K562 (cell line): ENCODE data around the gene ZNF512B. TPM values are rescaled to one million over a fixed set of nuclear protein-coding genes. Genes with fewer than 3 reads are reported as not detected.

Experiments used
- ATAC-seq: fragments of 200-7000 bp; cut with Tn5 transposase; 3 replicates; pipeline ENCODE4 v1.9.1; 2020; ENCODE audit warnings: moderate library complexity
- BruUV-seq: library from RNA; stranded (reverse); fragments of 400-500 nt; replicated peaks from 2 replicates; lab custom pipeline; 2021; lab: Mats Ljungman, UMichigan
- CTCF ChIA-PET: fragments of 300-600 bp; formaldehyde crosslinking; extraction: SDS; loops from one replicate; lab custom pipeline; 2021; ENCODE audit warnings: low intra/inter-chr PET ratio; lab: Yijun Ruan, JAX
- POLR2A ChIA-PET: fragments of 300-600, 350-650 bp; sonication (Branson Sonifier 250); formaldehyde crosslinking; extraction: SDS; loops from one replicate; lab custom pipeline; 2021; ENCODE audit warnings: antibody characterized with exemption, inconsistent platforms; lab: Yijun Ruan, JAX
- DNase-seq, 4 experiments: peaks; one replicate each; pipeline versions ENCODE4 v3.0.0 to v3.0.0-alpha.2; 2011 to 2018; ENCODE audit warnings: low spot score in 3 of 4, mixed read lengths in 3 of 4; ENCODE audit errors: extremely low read depth in 1 of 4
- FAIRE-seq: peaks from 2 replicates; lab custom pipeline; 2011; peaks lifted over from hg19 to GRCh38; lab: Jason Lieb, UNC
- H2AFZ ChIP-seq: 2 replicates; pipeline ENCODE4 v1.6.0; 2011; ENCODE audit warnings: low read depth, low read length, control low read depth, inconsistent platforms
- H3K27ac ChIP-seq: fragments of 200-600 bp; 3 replicates; pipeline ENCODE4 v1.8.0; 2011; ENCODE audit warnings: low read depth, mild to moderate bottlenecking, control low read depth, inconsistent platforms, low read length, moderate library complexity, mixed read lengths; ENCODE audit errors: extremely low read depth
- H3K27me3 ChIP-seq, 2 experiments: fragments of 300-600 bp in 1 of 2; 2 replicates in 1 of 2; 3 replicates in 1 of 2; pipeline versions ENCODE4 v1.6.0 to v1.8.0; 2011; ENCODE audit warnings: inconsistent platforms in 2 of 2, low read length in 2 of 2, mild to moderate bottlenecking in 1 of 2, mixed read lengths in 1 of 2, moderate library complexity in 1 of 2; ENCODE audit not compliant: control insufficient read depth in 2 of 2, insufficient read depth in 2 of 2
- H3K36me3 ChIP-seq: fragments of 300-600 bp; 3 replicates; pipeline ENCODE4 v1.8.0; 2011; ENCODE audit warnings: mild to moderate bottlenecking, low read length, inconsistent platforms; ENCODE audit not compliant: control insufficient read depth, insufficient read depth
- H3K4me1 ChIP-seq, 2 experiments: fragments of 200-600 bp in 1 of 2; replicated peaks in 1 of 2; 2 replicates in 1 of 2; 3 replicates in 1 of 2; pipeline versions ENCODE4 v1.5.1 to v1.8.0; 2011; ENCODE audit warnings: inconsistent platforms in 2 of 2, low read length in 2 of 2, mild to moderate bottlenecking in 1 of 2, mixed read lengths in 1 of 2, moderate library complexity in 1 of 2; ENCODE audit not compliant: control insufficient read depth in 2 of 2, insufficient read depth in 2 of 2
- H3K4me2 ChIP-seq: 2 replicates; pipeline ENCODE4 v1.6.1; 2011; ENCODE audit warnings: low read length, control low read depth, inconsistent platforms, mixed read lengths; ENCODE audit not compliant: insufficient read depth
- H3K4me3 ChIP-seq: fragments of 200-600 bp; sonication (generic), shearing (Covaris generic); 2 replicates; pipeline ENCODE4 v1.5.1; 2016; ENCODE audit warnings: control low read depth, inconsistent platforms
- H3K79me2 ChIP-seq: fragments of 200-600 bp; 3 replicates; pipeline ENCODE4 v1.8.0; 2011; ENCODE audit warnings: low read length, inconsistent platforms; ENCODE audit not compliant: control insufficient read depth, insufficient read depth
- H3K9ac ChIP-seq, 2 experiments: 2 replicates each; pipeline versions ENCODE4 v1.6.0 to v1.6.1; 2011; ENCODE audit warnings: low read depth in 2 of 2, low read length in 2 of 2, control low read depth in 1 of 2, inconsistent platforms in 1 of 2, mild to moderate bottlenecking in 1 of 2, mixed read lengths in 1 of 2; ENCODE audit not compliant: insufficient read depth in 1 of 2
- H3K9me1 ChIP-seq: one replicate; pipeline ENCODE4 v1.6.0; 2011; ENCODE audit warnings: inconsistent platforms, mild to moderate bottlenecking, low read length, moderate library complexity; ENCODE audit not compliant: control insufficient read depth, insufficient read depth
- H3K9me3 ChIP-seq: replicated peaks from 2 replicates; pipeline ENCODE4 v1.5.1; 2011; ENCODE audit warnings: low read depth, low read length, inconsistent platforms; ENCODE audit not compliant: control insufficient read depth, insufficient read depth
- H4K20me1 ChIP-seq: replicated peaks from 2 replicates; pipeline ENCODE4 v1.6.1; 2011; ENCODE audit warnings: low read length, inconsistent platforms, mixed read lengths; ENCODE audit not compliant: control insufficient read depth, insufficient read depth
- CBFA2T3 ChIP-seq: fragments of 450-650 bp; IDR thresholded peaks from 2 replicates; pipeline ENCODE4 v1.6.1; 2017
- JUNB ChIP-seq: fragments of 450-650 bp; formaldehyde crosslinking; conservative IDR thresholded peaks from 2 replicates; pipeline ENCODE4 v1.4.0; 2020; ENCODE audit warnings: mild to moderate bottlenecking
- KDM5B ChIP-seq: fragments of 200-600 bp; sonication (generic); IDR thresholded peaks from 2 replicates; pipeline ENCODE4 v1.6.1; 2012; ENCODE audit warnings: low read depth, mild to moderate bottlenecking, moderate library complexity, low read length, control low read depth, inconsistent platforms; ENCODE audit not compliant: insufficient replicate concordance
- MAFK ChIP-seq: IDR thresholded peaks from 2 replicates; pipeline ENCODE4 v1.6.1; 2011; ENCODE audit warnings: low read length, improper control_type of control experiment
- POLR2G ChIP-seq: fragments of 200-400 bp; formaldehyde crosslinking; IDR thresholded peaks from 2 replicates; pipeline ENCODE4 v1.6.1; 2017; ENCODE audit warnings: low read depth, mild to moderate bottlenecking, antibody characterized with exemption, low read length, moderate library complexity
- RBM22 ChIP-seq: fragments of 200-400 bp; formaldehyde crosslinking; IDR thresholded peaks from 2 replicates; pipeline ENCODE4 v1.6.1; 2018; ENCODE audit warnings: low read length, low read depth; ENCODE audit not compliant: poor library complexity, severe bottlenecking
- UBTF ChIP-seq, 2 experiments: IDR thresholded peaks; 2 replicates each; pipeline ENCODE4 v1.6.1; 2012; ENCODE audit warnings: improper control_type of control experiment in 2 of 2, low read depth in 2 of 2, low read length in 2 of 2, borderline replicate concordance in 1 of 2
- ZNF24 ChIP-seq: fragments of 450-650 bp; IDR thresholded peaks from 2 replicates; pipeline ENCODE4 v1.6.1; 2016
- WGBS: fragments of 100-300 bp; shearing (Covaris generic); methylation state at CpG from one replicate; pipeline ENCODE4 v1.1.6; 2016; ENCODE audit warnings: low coverage, mixed read lengths; ENCODE audit not compliant: insufficient coverage; ENCODE audit errors: missing lambda C conversion rate; 5-methylcytosine and 5-hydroxymethylcytosine counted together
- in situ Hi-C: fragments of 300-500 bp; cut with MboI; formaldehyde crosslinking; loops from 4 replicates; pipeline ENCODE4 v1.15.0; 2018; ENCODE audit warnings: inconsistent platforms, mixed read lengths
- intact Hi-C: fragments of 100-400 bp; cut with micrococcal nuclease; formaldehyde crosslinking; loops from 2 replicates; pipeline ENCODE4 v1.14.2; 2022
- polyA plus RNA-seq, 8 experiments: library from polyadenylated mRNA; depleted of rRNA in 4 of 8; stranded (reverse) in 5 of 8; unstranded in 3 of 8; fragments of >200 nt; fragmentation: Nextera tagmentation in 2 of 8; fragmentation: Illumina TruSeq in 1 of 8; extraction: Ambion mirVana in 2 of 8; extraction: Trizol in 1 of 8; gene quantifications; 2 replicates each; pipeline versions ENCODE4 v1.2.1 to v1.2.3, GENCODE V29; 2011 to 2014; ENCODE audit warnings: inconsistent platforms in 1 of 8, missing spikeins in 1 of 8
- total RNA-seq, 7 experiments: library from RNA; depleted of rRNA in 6 of 7; stranded (reverse); fragments of >200 nt in 6 of 7; fragmentation: Illumina TruSeq in 2 of 7; extraction: Trizol in 2 of 7; gene quantifications; 2 replicates each; pipeline versions ENCODE4 v1.2.1 to v1.2.3, GENCODE V29; 2011 to 2021; ENCODE audit warnings: low replicate concordance in 1 of 7

The ZNF512B gene
- total and polyA plus RNA-seq, 9 of the 15 experiments (the other 6 are each of a cell fraction or from before 2014, with no cell fraction given) = 0.01 to 27.8 (median 8.2) TPM

DNA sequence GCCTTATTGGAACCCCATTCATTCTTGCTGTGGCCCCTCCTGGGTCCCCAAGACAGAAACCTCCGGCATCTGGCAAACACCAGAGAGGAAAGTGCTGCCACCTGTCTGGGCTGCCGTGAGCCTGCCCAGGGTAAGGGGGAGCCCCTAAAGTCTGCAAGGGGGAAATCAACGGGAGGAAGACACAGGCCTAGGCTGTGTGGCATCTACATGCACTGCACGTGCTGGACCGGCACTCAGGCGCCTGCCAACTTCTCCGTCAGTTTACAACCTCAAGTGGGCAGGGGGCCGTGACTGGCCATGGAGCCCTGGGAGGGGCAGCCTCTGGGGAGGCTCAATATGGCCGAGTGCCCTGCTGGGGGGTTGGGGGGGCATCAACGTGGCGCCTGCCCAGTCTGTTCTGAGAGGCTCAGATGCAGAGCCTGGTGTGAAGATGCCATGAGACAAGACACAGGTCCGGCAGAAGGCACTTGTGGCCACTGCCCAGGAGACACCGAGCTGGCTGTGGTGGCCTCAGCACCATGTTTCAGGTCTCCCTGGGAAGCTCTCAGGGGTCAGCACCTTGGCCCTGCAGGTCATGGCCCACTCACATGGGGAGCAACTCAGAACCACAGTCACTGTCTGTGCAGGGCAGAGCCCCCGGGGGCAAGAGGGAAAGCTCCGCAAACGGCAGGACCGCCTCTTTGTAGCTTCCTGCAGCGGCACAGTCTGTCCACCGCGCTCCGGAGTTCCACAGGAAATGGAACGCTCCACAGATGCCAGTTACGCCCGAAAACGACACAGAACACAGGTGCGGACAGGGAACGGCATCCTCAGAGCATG, 21.9 kb downstream of the ZNF512B start (continued):
- TF ChIP-seq POLR2G (peak; percentile 26; the same call in 1 of the 2 replicates), MAFK (no peak), ZNF24 (no peak), JUNB (CRISPR knock-in tag) (no peak), CBFA2T3 (no peak), KDM5B (no peak)

- in situ Hi-C loops = no loop called here
Measured at GRCh38 chr20:63946986-63947637, 22.6 kb downstream of the ZNF512B start.

More at GRCh38 chr20:63946986-63947637, 22.6 kb downstream of the ZNF512B start:
- TF ChIP-seq RBM22 (peak; percentile 15), UBTF (IDR thresholded peaks at IDR 0.05; ENCODE audit: borderline replicate concordance in 1 of 2, low read depth in 2 of 2, low read length in 2 of 2) (no peak), POLR2G (peak; percentile 58; the same call in 1 of the 2 replicates)
- TF ChIP-seq, all 486 proteins: peak for 2
- Histone ChIP-seq H3K79me2 (peaks cover 69% of the 10 kb centered on the region), H3K4me2 (no peak overlapping the region), H2AFZ (no peak overlapping the region), H3K27me3 (no peaks in the 10 kb centered on the region), H3K9ac (peak overlapping the region in 1 of 2 experiments; percentile 77; a peak in 2 of 4 replicates), H3K4me1 (peaks cover 26 to 92% of the 10 kb centered on the region in 2 experiments), H3K27ac (no peak overlapping the region), H3K4me3 (no peak overlapping the region), H3K9me1 (peaks cover 19% of the 10 kb centered on the region), H3K36me3 (peaks cover 66% of the 10 kb centered on the region; the same call in 2 of the 3 replicates), H4K20me1 (peaks cover 68% of the 10 kb centered on the region), H3K9me3 (no peaks in the 10 kb centered on the region)
- CTCF ChIA-PET = no interaction called here
- no TSS peak for BruUV-seq
- no peak for FAIRE-seq
- DNase-seq = no peak
- no peak for ATAC-seq
- POLR2A ChIA-PET = interaction anchor here (0.7 kb wide), 1 partner anchor 165 kb away, joined by 3 read pairs; no protein-coding TSS in a partner anchor
- intact Hi-C loops = no loop called here
- 88% methylated on average over 9 of the region's 15 CpGs for WGBS
